GM23338 (cell line): ENCODE data around the gene RBM43. TPM values are rescaled to one million over a fixed set of nuclear protein-coding genes. Genes with fewer than 3 reads are reported as not detected.

Source experiments
- ATAC-seq: fragments of 200-7000 bp; cut with Tn5 transposase; 3 replicates; pipeline ENCODE4 v1.9.1; 2020
- DNase-seq: peaks from one replicate; pipeline ENCODE4 v3.0.0-alpha.2; 2015; ENCODE audit warnings: low spot score
- H2AFZ ChIP-seq: fragments of 200-600 bp; sonication (generic); 2 replicates; pipeline ENCODE4 v1.8.0; 2016; ENCODE audit warnings: antibody characterized with exemption, mild to moderate bottlenecking, moderate library complexity
- H3F3A ChIP-seq: fragments of 200-600 bp; sonication (generic); replicated peaks from 2 replicates; pipeline ENCODE4 v1.8.0; 2017; ENCODE audit warnings: antibody characterized with exemption, mixed run types, low read depth
- H3K27ac ChIP-seq: fragments of 200-600 bp; sonication (generic); 2 replicates; pipeline ENCODE4 v1.6.1; 2016; ENCODE audit warnings: low read depth
- H3K27me3 ChIP-seq: fragments of 200-600 bp; sonication (generic); 2 replicates; pipeline ENCODE4 v1.8.0; 2016; ENCODE audit warnings: mild to moderate bottlenecking, mixed run types, moderate library complexity; ENCODE audit not compliant: insufficient read depth
- H3K36me3 ChIP-seq: fragments of 200-600 bp; sonication (generic); 2 replicates; pipeline ENCODE4 v1.8.0; 2016; ENCODE audit warnings: mild to moderate bottlenecking; ENCODE audit not compliant: insufficient read depth
- H3K4me1 ChIP-seq: fragments of 200-600 bp; sonication (generic); 2 replicates; pipeline ENCODE4 v1.8.0; 2016; ENCODE audit warnings: mild to moderate bottlenecking, moderate library complexity; ENCODE audit not compliant: insufficient read depth
- H3K4me2 ChIP-seq: fragments of 200-600 bp; sonication (generic); 2 replicates; pipeline ENCODE4 v1.7.1; 2017; ENCODE audit warnings: mixed run types
- H3K4me3 ChIP-seq: fragments of 200-600 bp; sonication (generic); 2 replicates; pipeline ENCODE4 v1.6.1; 2016; ENCODE audit warnings: mixed run types
- H3K79me2 ChIP-seq: fragments of 200-600 bp; sonication (generic); replicated peaks from 2 replicates; pipeline ENCODE4 v1.8.0; 2017; ENCODE audit warnings: mild to moderate bottlenecking; ENCODE audit not compliant: insufficient read depth
- H3K9me2 ChIP-seq: fragments of 200-600 bp; sonication (generic); 2 replicates; pipeline ENCODE4 v1.8.0; 2017; ENCODE audit not compliant: insufficient read depth
- H4K20me1 ChIP-seq: fragments of 200-600 bp; sonication (generic); replicated peaks from 2 replicates; pipeline ENCODE4 v1.8.0; 2017; ENCODE audit warnings: mild to moderate bottlenecking; ENCODE audit not compliant: insufficient read depth
- H3K27ac Mint-ChIP-seq: 2 replicates; pipeline ENCODE4 v1.8.0; 2020; ENCODE audit warnings: inconsistent platforms, mild to moderate bottlenecking, moderate library complexity, mixed read lengths
- H3K27me3 Mint-ChIP-seq: 3 replicates; pipeline ENCODE4 v1.8.0; 2022; ENCODE audit warnings: low read depth, mild to moderate bottlenecking, moderate library complexity, mixed read lengths, inconsistent platforms; ENCODE audit not compliant: insufficient read depth, poor library complexity
- H3K36me3 Mint-ChIP-seq: 3 replicates; pipeline ENCODE4 v1.8.0; 2021; ENCODE audit warnings: low read depth, mild to moderate bottlenecking, inconsistent platforms, moderate library complexity, mixed read lengths
- H3K4me1 Mint-ChIP-seq: 3 replicates; pipeline ENCODE4 v1.8.0; 2020; ENCODE audit warnings: mild to moderate bottlenecking, inconsistent platforms, mixed read lengths
- H3K4me3 Mint-ChIP-seq: 3 replicates; pipeline ENCODE4 v1.8.0; 2021; ENCODE audit warnings: moderate library complexity, mild to moderate bottlenecking, inconsistent platforms, mixed read lengths
- H3K9me3 Mint-ChIP-seq: 3 replicates; pipeline ENCODE4 v1.8.0; 2020; ENCODE audit warnings: moderate library complexity, mild to moderate bottlenecking, inconsistent platforms, mixed read lengths
- CTCF ChIP-seq, 2 experiments: fragments of 200-600 bp in 1 of 2; sonication (generic) in 1 of 2; conservative IDR thresholded peaks; 2 replicates each; pipeline versions ENCODE4 v1.5.1 to v1.6.1; 2016 to 2017; ENCODE audit warnings: antibody characterized with exemption in 2 of 2, low read depth in 2 of 2, mild to moderate bottlenecking in 2 of 2, moderate library complexity in 1 of 2
- ETS1 ChIP-seq: IDR thresholded peaks from 2 replicates; pipeline ENCODE4 v1.6.1; 2016; ENCODE audit warnings: antibody characterized with exemption
- EZH2 ChIP-seq: fragments of 200-600 bp; sonication (generic); IDR thresholded peaks from one replicate; pipeline ENCODE4 v1.8.0; 2017; ENCODE audit warnings: antibody characterized with exemption, mild to moderate bottlenecking, low read depth; ENCODE audit not compliant: unreplicated experiment
- JUNB ChIP-seq: IDR thresholded peaks from one replicate; pipeline ENCODE4 v1.6.1; 2016; ENCODE audit warnings: antibody characterized with exemption; ENCODE audit not compliant: unreplicated experiment
- NANOG ChIP-seq: IDR thresholded peaks from 2 replicates; pipeline ENCODE4 v1.6.1; 2016; ENCODE audit warnings: antibody characterized with exemption, borderline replicate concordance
- POLR2AphosphoS5 ChIP-seq: IDR thresholded peaks from 2 replicates; pipeline ENCODE4 v1.6.1; 2016; ENCODE audit warnings: antibody characterized with exemption, low read depth
- REST ChIP-seq: IDR thresholded peaks from one replicate; pipeline ENCODE4 v1.6.1; 2018; ENCODE audit warnings: antibody characterized with exemption; ENCODE audit not compliant: unreplicated experiment
- STAT1 ChIP-seq: IDR thresholded peaks from one replicate; pipeline ENCODE4 v1.6.1; 2016; ENCODE audit warnings: antibody characterized with exemption; ENCODE audit not compliant: unreplicated experiment
- ZNF114 ChIP-seq: fragments of 250-450 bp; sonication (Bioruptor Pico); IDR thresholded peaks from 2 replicates; pipeline ENCODE4 v1.5.0; 2020; ENCODE audit warnings: mild to moderate bottlenecking, moderate library complexity
- ZNF462 ChIP-seq: fragments of 250-450 bp; sonication (Bioruptor Pico); IDR thresholded peaks from 2 replicates; pipeline ENCODE4 v1.5.0; 2020; ENCODE audit warnings: mild to moderate bottlenecking, moderate library complexity
- polyA plus RNA-seq: library from polyadenylated mRNA; unstranded; fragments of >200 nt; fragmentation: Nextera tagmentation; extraction: Ambion mirVana; gene quantifications from 2 replicates; pipeline ENCODE4 v1.2.1, GENCODE V29; 2016
- total RNA-seq: library from RNA; depleted of rRNA; stranded (reverse); fragments of >200 nt; shearing (Covaris generic); gene quantifications from 2 replicates; pipeline ENCODE4 v1.2.3, GENCODE V29; 2014

RBM43 gene
- total and polyA plus RNA-seq, 2 experiments from 2014 or later: 3.3 to 3.4 TPM

GRCh38 chr2:151282401-151282800, 20.7 kb upstream of the RBM43 start:
- no peak overlapping the region for H3K4me3 Mint-ChIP-seq
- Histone ChIP-seq H3K9me2 (no peaks in the 10 kb centered on the region), H3K27me3 (no peaks in the 10 kb centered on the region), H3K4me1 (no peaks in the 10 kb centered on the region; the same call in 1 of the 2 replicates), H3K36me3 (no peaks in the 10 kb centered on the region), H3F3A (no peaks in the 10 kb centered on the region), H4K20me1 (no peaks in the 10 kb centered on the region), H2AFZ (no peak overlapping the region), H3K79me2 (0 out of 2 replicates have a peak, but pooled peaks cover 3% of the 10 kb centered on the region), H3K4me3 (no peak overlapping the region), H3K4me2 (no peak overlapping the region), H3K27ac (no peak overlapping the region)
- H3K4me1 Mint-ChIP-seq: no peaks in the 10 kb centered on the region
- ATAC-seq (no peak), DNase-seq (no peak)
- H3K9me3 Mint-ChIP-seq: no peaks in the 10 kb centered on the region
- no peaks in the 10 kb centered on the region for H3K36me3 Mint-ChIP-seq
- no peak overlapping the region for H3K27ac Mint-ChIP-seq
- no peaks in the 10 kb centered on the region for H3K27me3 Mint-ChIP-seq
- TF ChIP-seq NANOG (no peak), JUNB (no peak), ETS1 (no peak), ZNF114 (CRISPR knock-in tag) (no peak), POLR2AphosphoS5 (no peak)

- Histone ChIP-seq H3F3A (no peaks in the 10 kb centered on the region), H3K4me2 (no peak overlapping the region), H3K9me2 (no peaks in the 10 kb centered on the region), H4K20me1 (no peaks in the 10 kb centered on the region), H3K4me1 (no peaks in the 10 kb centered on the region; the same call in 1 of the 2 replicates), H3K27ac (no peak overlapping the region; the same call in 1 of the 2 replicates), H3K36me3 (no peaks in the 10 kb centered on the region), H3K79me2 (0 out of 2 replicates have a peak, but pooled peaks cover 3% of the 10 kb centered on the region), H3K4me3 (no peak overlapping the region), H2AFZ (no peak overlapping the region), H3K27me3 (no peaks in the 10 kb centered on the region)
- DNase-seq (no peak), ATAC-seq (no peak)
- no peaks in the 10 kb centered on the region for H3K9me3 Mint-ChIP-seq
- no peaks in the 10 kb centered on the region for H3K27me3 Mint-ChIP-seq
- no peak overlapping the region for H3K4me3 Mint-ChIP-seq
- H3K4me1 Mint-ChIP-seq: no peaks in the 10 kb centered on the region
- no peaks in the 10 kb centered on the region for H3K36me3 Mint-ChIP-seq
- H3K27ac Mint-ChIP-seq: no peak overlapping the region
- TF ChIP-seq STAT1 (no peak), REST (no peak), JUNB (no peak), EZH2 (no peak), ZNF114 (CRISPR knock-in tag) (no peak), ZNF462 (CRISPR knock-in tag) (no peak), CTCF (conservative IDR thresholded peaks at IDR 0.05; ENCODE audit: low read depth in 2 of 2) (no peak)
These were observed 18.6 kb upstream of the RBM43 start for GRCh38 chr2:151280271-151280670.
